Activated CD8-positive, alpha-beta memory T cell treated with anti-CD3 and anti-CD28 coated beads, Interleukin-2, amount 10 ng/mL, durations not matched to agents 7 days and 5 days (primary cell): ENCODE results near the gene SYT2. TPM values are rescaled to one million over a fixed set of nuclear protein-coding genes. Genes with fewer than 3 reads are reported as not detected.

Experiments used
- total RNA-seq, 2 experiments: library from RNA; stranded (reverse); gene quantifications; one replicate each; pipeline ENCODE4 v1.2.3, GENCODE V29; 2021

The SYT2 gene
- total RNA-seq, 2 experiments from 2014 or later: not detected

Other genes starting within 250 kb of the SYT2 start
- 10 to 100 TPM; 31.1 to 69.9 TPM for gene KDM5B, start 98.0 kb upstream of the SYT2 start, total RNA-seq
- gene PCAT6, start 100.5 kb upstream of the SYT2 start, total RNA-seq: under 1 TPM; 0.58 to 0.94 TPM
- 10 to 100 TPM; 11.5 to 15.3 TPM for gene RABIF, start 178.7 kb upstream of the SYT2 start, total RNA-seq
- gene KLHL12, start 216.8 kb upstream of the SYT2 start, total RNA-seq: 10 to 100 TPM; 30.8 to 32.7 TPM
- 10 to 100 TPM; 71.8 to 79.2 TPM for gene ADIPOR1, start 247.9 kb upstream of the SYT2 start, total RNA-seq